ENCODE data around the gene BMP6. TPM values are rescaled to one million over a fixed set of nuclear protein-coding genes. Genes with fewer than 3 reads are reported as not detected.

Gene BMP6
- total and polyA plus RNA-seq, 2 donors (not counting 3 experiments of a cell fraction or from before 2014, with no cell fraction given), result 221 to 276 TPM

DNA sequence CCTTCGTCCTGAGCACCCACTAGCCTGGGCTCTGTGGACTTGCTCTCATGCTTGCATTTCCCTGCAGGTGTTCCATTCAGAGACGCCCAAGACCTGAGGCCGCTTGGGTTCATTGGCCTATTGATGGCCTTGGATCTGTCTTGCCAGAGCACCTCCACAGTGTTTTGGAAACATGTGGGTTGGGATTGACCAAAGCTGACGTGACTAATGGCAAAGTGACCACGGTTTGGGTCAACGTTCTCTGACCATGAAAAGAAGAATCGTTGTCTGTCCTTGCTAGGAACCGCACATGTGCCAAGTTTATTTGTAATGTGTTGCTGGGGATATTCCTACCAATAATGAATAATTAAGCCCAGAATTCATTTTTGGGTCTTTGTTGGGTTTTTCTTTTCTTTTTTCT lies 29.8 kb upstream of the BMP6 start:
- Histone ChIP-seq H2AFZ (ENCODE audit: low read depth, low read length) (no peak overlapping the region), H3K27ac (ENCODE audit: insufficient read depth, low read depth, low read length) (no peak overlapping the region), H3K36me3 (ENCODE audit: control insufficient read depth in 2 of 2, extremely low read depth in 1 of 2, insufficient read depth in 2 of 2, low read length in 2 of 2) (no peaks in the 10 kb centered on the region), H3K9me1 (replicated peaks; ENCODE audit: control insufficient read depth, extremely low read depth, insufficient read depth, low read length) (no peaks in the 10 kb centered on the region), H3K9me3 (replicated peaks; ENCODE audit: control insufficient read depth, insufficient read depth, low read length) (no peaks in the 10 kb centered on the region), H3K4me3 (replicated peaks in 1 of 3; ENCODE audit: insufficient read depth in 1 of 3, low read depth in 1 of 3, low read length in 3 of 3) (no peak overlapping the region), H3K4me1 (ENCODE audit: control insufficient read depth, extremely low read depth, insufficient read depth, low read length) (peaks cover 25% of the 10 kb centered on the region), H3K9ac (replicated peaks; ENCODE audit: extremely low read depth, insufficient read depth, low read length) (no peak overlapping the region), H4K20me1 (replicated peaks; ENCODE audit: control insufficient read depth, extremely low read depth, insufficient read depth, low read length) (no peaks in the 10 kb centered on the region), H3K79me2 (ENCODE audit: control insufficient read depth, insufficient read depth, low read length) (no peaks in the 10 kb centered on the region), H3K4me2 (ENCODE audit: insufficient read depth, low read length) (no peak overlapping the region), H3K27me3 (ENCODE audit: control insufficient read depth in 2 of 2, insufficient read depth in 2 of 2, low read length in 2 of 2) (no peaks in the 10 kb centered on the region)
- DNase-seq (ENCODE audit: low read depth, low spot score) (no peak), FAIRE-seq (no peak)
- CTCF ChIA-PET, result no interaction called here
- no peak for TF ChIP-seq MYC (IDR thresholded peaks at IDR 0.05; ENCODE audit: low read depth, low read length)
- no peak for TF ChIP-seq JUN (IDR thresholded peaks at IDR 0.05; ENCODE audit: borderline replicate concordance, insufficient read depth, insufficient read length, low read depth)
- TF ChIP-seq GATA2 (IDR thresholded peaks at IDR 0.05; ENCODE audit: insufficient read depth, insufficient read length, low read depth, low read length), result no peak
- no peak for TF ChIP-seq POLR2AphosphoS5 (IDR thresholded peaks at IDR 0.05; ENCODE audit: insufficient read depth, low read depth, low read length)
- no peak for TF ChIP-seq POLR2A (IDR thresholded peaks at IDR 0.05; ENCODE audit: low read depth, low read length)
- TF ChIP-seq MAX (IDR thresholded peaks at IDR 0.05; ENCODE audit: insufficient read depth, insufficient read length), result no peak
- TF ChIP-seq, protein P1, sequence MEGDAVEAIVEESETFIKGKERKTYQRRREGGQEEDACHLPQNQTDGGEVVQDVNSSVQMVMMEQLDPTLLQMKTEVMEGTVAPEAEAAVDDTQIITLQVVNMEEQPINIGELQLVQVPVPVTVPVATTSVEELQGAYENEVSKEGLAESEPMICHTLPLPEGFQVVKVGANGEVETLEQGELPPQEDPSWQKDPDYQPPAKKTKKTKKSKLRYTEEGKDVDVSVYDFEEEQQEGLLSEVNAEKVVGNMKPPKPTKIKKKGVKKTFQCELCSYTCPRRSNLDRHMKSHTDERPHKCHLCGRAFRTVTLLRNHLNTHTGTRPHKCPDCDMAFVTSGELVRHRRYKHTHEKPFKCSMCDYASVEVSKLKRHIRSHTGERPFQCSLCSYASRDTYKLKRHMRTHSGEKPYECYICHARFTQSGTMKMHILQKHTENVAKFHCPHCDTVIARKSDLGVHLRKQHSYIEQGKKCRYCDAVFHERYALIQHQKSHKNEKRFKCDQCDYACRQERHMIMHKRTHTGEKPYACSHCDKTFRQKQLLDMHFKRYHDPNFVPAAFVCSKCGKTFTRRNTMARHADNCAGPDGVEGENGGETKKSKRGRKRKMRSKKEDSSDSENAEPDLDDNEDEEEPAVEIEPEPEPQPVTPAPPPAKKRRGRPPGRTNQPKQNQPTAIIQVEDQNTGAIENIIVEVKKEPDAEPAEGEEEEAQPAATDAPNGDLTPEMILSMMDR (IDR thresholded peaks at IDR 0.05; ENCODE audit: extremely low read depth in 1 of 2, insufficient read depth in 1 of 2, low read depth in 1 of 2, low read length in 2 of 2), result no peak
- TF ChIP-seq FOS (IDR thresholded peaks at IDR 0.05; ENCODE audit: borderline replicate concordance, insufficient read depth, low read length), result no peak
- no peak for TF ChIP-seq EZH2 (IDR thresholded peaks at IDR 0.05; ENCODE audit: borderline replicate concordance, low read depth, low read length, severe bottlenecking)
- intact Hi-C loops (cut with micrococcal nuclease) (no loop called here), dilution Hi-C loops (cut with MboI; ENCODE audit: extremely low pct_ligation_motif_present, low sequenced_read_pairs) (no loop called here)
- POLR2A ChIA-PET, result no interaction called here
- BruUV-seq (replicated peaks), result no TSS peak

Measured in endothelial cell of umbilical vein (primary cell).